HepG2 (cell line): Measurements from ENCODE around the gene APLF. TPM values are rescaled to one million over a fixed set of nuclear protein-coding genes. Genes with fewer than 3 reads are reported as not detected.

Experiments used
- ATAC-seq: fragments of 200-7000 bp; cut with Tn5 transposase; 3 replicates; pipeline ENCODE4 v1.9.1; 2020; ENCODE audit warnings: mild to moderate bottlenecking, moderate library complexity
- BruUV-seq: library from RNA; stranded (reverse); fragments of 400-500 nt; replicated peaks from 2 replicates; lab custom pipeline; 2021; lab: Mats Ljungman, UMichigan
- CTCF ChIA-PET: fragments of 300-600 bp; formaldehyde crosslinking; extraction: SDS; loops from one replicate; lab custom pipeline; 2021; ENCODE audit warnings: low total read pairs, inconsistent platforms, low intra/inter-chr PET ratio; lab: Yijun Ruan, JAX
- POLR2A ChIA-PET: fragments of 350-600 bp; sonication (Branson Sonifier 250); formaldehyde crosslinking; loops from one replicate; lab custom pipeline; 2020; ENCODE audit warnings: antibody characterized with exemption, inconsistent platforms; lab: Yijun Ruan, JAX
- DNase-seq: peaks from one replicate; pipeline ENCODE4 v3.0.0-alpha.2; 2015; ENCODE audit warnings: low spot score
- FAIRE-seq: peaks from 3 replicates; lab custom pipeline; 2011; peaks lifted over from hg19 to GRCh38; lab: Jason Lieb, UNC
- H2AFZ ChIP-seq: one replicate; pipeline ENCODE4 v1.6.1; 2011; ENCODE audit warnings: low read length, inconsistent platforms
- H3K27ac ChIP-seq: fragments of 300-600 bp; 3 replicates; pipeline ENCODE4 v1.8.0; 2011; ENCODE audit warnings: mixed run types, mild to moderate bottlenecking, mixed read lengths, low read length, inconsistent platforms; ENCODE audit not compliant: insufficient read depth; ENCODE audit errors: extremely low read length
- H3K27me3 ChIP-seq, 2 experiments: fragments of 200-600 bp in 1 of 2; 2 replicates in 1 of 2; 3 replicates in 1 of 2; pipeline versions ENCODE4 v1.6.0 to v1.8.0; 2011; ENCODE audit warnings: low read length in 2 of 2, mild to moderate bottlenecking in 2 of 2, moderate library complexity in 2 of 2, inconsistent platforms in 1 of 2; ENCODE audit not compliant: insufficient read depth in 2 of 2, control insufficient read depth in 1 of 2
- H3K36me3 ChIP-seq, 2 experiments: fragments of 200-600 bp in 1 of 2; replicated peaks in 1 of 2; 2 replicates in 1 of 2; 3 replicates in 1 of 2; pipeline versions ENCODE4 v1.5.1 to v1.8.0; 2011; ENCODE audit warnings: low read length in 2 of 2, inconsistent platforms in 1 of 2; ENCODE audit not compliant: insufficient read depth in 2 of 2, control insufficient read depth in 1 of 2
- H3K4me1 ChIP-seq: 2 replicates; pipeline ENCODE4 v1.5.1; 2012; ENCODE audit warnings: low read length, inconsistent platforms; ENCODE audit not compliant: insufficient read depth
- H3K4me2 ChIP-seq: 2 replicates; pipeline ENCODE4 v1.6.0; 2011; ENCODE audit warnings: low read depth, low read length, inconsistent platforms
- H3K4me3 ChIP-seq, 3 experiments: fragments of 200-600 bp in 1 of 3; sonication (generic), shearing (Covaris generic) in 1 of 3; replicated peaks in 1 of 3; 2 replicates each; pipeline ENCODE4 v1.5.1; 2011 to 2016; ENCODE audit warnings: low read length in 3 of 3, inconsistent platforms in 2 of 3, low read depth in 2 of 3, mild to moderate bottlenecking in 2 of 3, control low read depth in 1 of 3, mixed read lengths in 1 of 3; ENCODE audit not compliant: insufficient read depth in 1 of 3
- H3K79me2 ChIP-seq: one replicate; pipeline ENCODE4 v1.6.1; 2011; ENCODE audit warnings: low read length, inconsistent platforms; ENCODE audit not compliant: insufficient read depth
- H3K9ac ChIP-seq: 2 replicates; pipeline ENCODE4 v1.6.0; 2011; ENCODE audit warnings: mild to moderate bottlenecking, low read depth, low read length, inconsistent platforms; ENCODE audit not compliant: insufficient read depth
- H3K9me3 ChIP-seq: 2 replicates; pipeline ENCODE4 v1.5.1; 2012; ENCODE audit warnings: mild to moderate bottlenecking, low read length
- H4K20me1 ChIP-seq: 2 replicates; pipeline ENCODE4 v1.6.0; 2011; ENCODE audit warnings: inconsistent platforms, mild to moderate bottlenecking, low read length, moderate library complexity; ENCODE audit not compliant: insufficient read depth
- CENPT ChIP-seq: sonication (generic); formaldehyde crosslinking; IDR thresholded peaks from 2 replicates; pipeline ENCODE4 v1.8.0; 2022; ENCODE audit warnings: low read depth, mild to moderate bottlenecking, moderate library complexity, missing genetic modification reagents
- HINFP ChIP-seq: sonication (generic); formaldehyde crosslinking; IDR thresholded peaks from 2 replicates; pipeline ENCODE4 v1.4.0; 2020; ENCODE audit warnings: low read depth, mild to moderate bottlenecking, missing genetic modification reagents
- KLF11 ChIP-seq: IDR thresholded peaks from 2 replicates; pipeline ENCODE4 v1.6.1; 2016; ENCODE audit warnings: missing compliant biosample characterization
- MED8 ChIP-seq: sonication (generic); formaldehyde crosslinking; IDR thresholded peaks from 2 replicates; pipeline ENCODE4 v1.8.1; 2023; ENCODE audit warnings: mild to moderate bottlenecking, missing genetic modification reagents; ENCODE audit not compliant: insufficient replicate concordance
- MNT ChIP-seq: fragments of 450-650 bp; IDR thresholded peaks from 2 replicates; pipeline ENCODE4 v1.6.1; 2016
- SATB2 ChIP-seq: sonication (generic); formaldehyde crosslinking; IDR thresholded peaks from 2 replicates; pipeline ENCODE4 v1.5.0; 2020; ENCODE audit warnings: missing genetic modification reagents
- SOX6 ChIP-seq, 2 experiments: fragments of 450-650 bp in 1 of 2; sonication (generic) in 1 of 2; formaldehyde crosslinking in 1 of 2; IDR thresholded peaks; 2 replicates each; pipeline versions ENCODE4 v1.4.0 to v1.6.1; 2017 to 2020; ENCODE audit warnings: antibody characterized with exemption in 1 of 2, mild to moderate bottlenecking in 1 of 2, missing genetic modification reagents in 1 of 2
- SP2 ChIP-seq: sonication (generic); formaldehyde crosslinking; IDR thresholded peaks from 2 replicates; pipeline ENCODE4 v1.5.1; 2020; ENCODE audit warnings: mild to moderate bottlenecking, missing genetic modification reagents
- TFAP4 ChIP-seq: sonication (generic); IDR thresholded peaks from 2 replicates; pipeline ENCODE4 v1.6.1; 2016; ENCODE audit warnings: low read depth, borderline replicate concordance
- TFDP2 ChIP-seq: sonication (generic); formaldehyde crosslinking; IDR thresholded peaks from 2 replicates; pipeline ENCODE4 v1.4.0; 2020; ENCODE audit warnings: missing genetic modification reagents
- ZBTB42 ChIP-seq: sonication (generic); formaldehyde crosslinking; IDR thresholded peaks from 2 replicates; pipeline ENCODE4 v1.5.0; 2020; ENCODE audit warnings: mild to moderate bottlenecking, missing genetic modification reagents
- ZFAT ChIP-seq: sonication (generic); formaldehyde crosslinking; conservative IDR thresholded peaks from 2 replicates; pipeline ENCODE4 v1.8.1; 2023; ENCODE audit warnings: missing genetic modification reagents, inconsistent platforms
- ZNF281 ChIP-seq: sonication (generic); formaldehyde crosslinking; IDR thresholded peaks from 2 replicates; pipeline ENCODE4 v1.4.0; 2020; ENCODE audit warnings: missing genetic modification reagents, borderline replicate concordance
- ZNF383 ChIP-seq: sonication (generic); formaldehyde crosslinking; IDR thresholded peaks from 2 replicates; pipeline ENCODE4 v1.4.0; 2020; ENCODE audit warnings: missing genetic modification reagents, mild to moderate bottlenecking, borderline replicate concordance
- ZNF614 ChIP-seq: IDR thresholded peaks from 2 replicates; pipeline ENCODE4 v1.6.1; 2018; ENCODE audit warnings: missing biosample characterization, missing genetic modification reagents, inconsistent platforms, borderline replicate concordance
- ZNF703 ChIP-seq: sonication (generic); formaldehyde crosslinking; IDR thresholded peaks from 2 replicates; pipeline ENCODE4 v1.5.1; 2020; ENCODE audit warnings: missing genetic modification reagents, mild to moderate bottlenecking, moderate library complexity, borderline replicate concordance
- WGBS: methylation state at CpG from one replicate; pipeline ENCODE4 v1.1.6; 2017; ENCODE audit warnings: low lambda C conversion rate; 5-methylcytosine and 5-hydroxymethylcytosine counted together
- in situ Hi-C: cut with HindIII; loops from 2 replicates; pipeline ENCODE4 v1.10.0; 2017; ENCODE audit warnings: low pct_unique_long_range_greater_than_20kb; ENCODE audit not compliant: extremely low pct_ligation_motif_present
- intact Hi-C: fragments of 100-400 bp; cut with micrococcal nuclease; formaldehyde crosslinking; loops from one replicate; pipeline ENCODE4 v1.10.0; 2022; ENCODE audit not compliant: unreplicated experiment
- polyA plus RNA-seq, 8 experiments: library from polyadenylated mRNA; depleted of rRNA in 3 of 8; stranded (reverse) in 7 of 8; unstranded in 1 of 8; fragments of >200 nt; fragmentation: Illumina TruSeq in 4 of 8; extraction: Trizol in 4 of 8; gene quantifications; 2 replicates each; pipeline versions ENCODE4 v1.2.1 to v1.2.3, GENCODE V29; 2011 to 2016; ENCODE audit warnings: low read depth in 4 of 8, missing spikeins in 1 of 8, mixed read lengths in 1 of 8; ENCODE audit not compliant: insufficient read depth in 1 of 8
- total RNA-seq, 5 experiments: library from RNA; depleted of rRNA; stranded (reverse); fragments of >200 nt; fragmentation: Illumina TruSeq; extraction: Trizol; gene quantifications; 2 replicates each; pipeline ENCODE4 v1.2.3, GENCODE V29; 2016; ENCODE audit warnings: low read depth in 1 of 5

Gene APLF
- total and polyA plus RNA-seq, 2 of the 13 experiments (the other 11 are each of a cell fraction or from before 2014, with no cell fraction given): 0.45 to 2.2 TPM

- TF ChIP-seq TFDP2: no peak
- no peak for TF ChIP-seq TFAP4
- no peak for TF ChIP-seq MED8 (CRISPR knock-in tag)
- TF ChIP-seq SATB2 (CRISPR knock-in tag): no peak
- no peak for TF ChIP-seq ZNF281
- no peak for TF ChIP-seq ZNF703
These were observed 123.8 kb downstream of the APLF start (continued) for GRCh38 chr2:68591225-68591624.

GRCh38 chr2:68594041-68594440 is 126.7 kb downstream of the APLF start:
- BruUV-seq: no TSS peak
- Histone ChIP-seq H2AFZ (no peak overlapping the region), H3K79me2 (no peaks in the 10 kb centered on the region), H3K9me3 (no peaks in the 10 kb centered on the region), H3K27ac (no peak overlapping the region), H3K4me2 (no peak overlapping the region), H3K36me3 (no peaks in the 10 kb centered on the region), H3K9ac (no peak overlapping the region), H3K27me3 (peaks cover 0 to 2% of the 10 kb centered on the region in 2 experiments; a peak in 1 of 5 replicates), H3K4me3 (no peak overlapping the region), H3K4me1 (peaks cover 13% of the 10 kb centered on the region), H4K20me1 (no peaks in the 10 kb centered on the region)
- DNase-seq: no peak
- FAIRE-seq: no peak
- POLR2A ChIA-PET: interaction anchor here (1.1 to 1.3 kb wide), 2 partner anchors 127 to 342 kb away, joined by 3 to 4 read pairs; partner anchors contain the start of genes APLF, FBXO48 and PPP3R1
- 81% methylated on average over 1 of the region's 1 CpG for WGBS
- no peak for ATAC-seq
- in situ Hi-C loops (loop anchor here (5.0 kb wide), 1 partner anchor 102 kb away; no protein-coding TSS in a partner anchor), intact Hi-C loops (no loop called here)
- CTCF ChIA-PET: interaction anchor here (1.7 to 2.1 kb wide), 2 partner anchors 106 to 131 kb away, joined by 12 to 14 read pairs; no protein-coding TSS in a partner anchor
- no peak for TF ChIP-seq CENPT (CRISPR knock-in tag)
- no peak for TF ChIP-seq SOX6 (IDR thresholded peaks at IDR 0.05)
- TF ChIP-seq SOX6 (CRISPR knock-in tag; IDR thresholded peaks at IDR 0.05): no peak
- no peak for TF ChIP-seq KLF11 (CRISPR knock-in tag)
- TF ChIP-seq ZNF383 (CRISPR knock-in tag): no peak
- TF ChIP-seq MNT: no peak
- no peak for TF ChIP-seq ZFAT (CRISPR knock-in tag)
- no peak for TF ChIP-seq HINFP (CRISPR knock-in tag)
- TF ChIP-seq SP2 (CRISPR knock-in tag): no peak
- TF ChIP-seq ZNF614 (CRISPR knock-in tag): no peak
- TF ChIP-seq ZBTB42 (CRISPR knock-in tag): no peak
